Measurements from ENCODE around the gene CWF19L1.

Gene CWF19L1

GRCh38 chr10:100245484-100246220 is 21.8 kb downstream of the CWF19L1 start:
- DNase-seq = no peak

- DNase-seq = no peak
These were observed 27.6 kb downstream of the CWF19L1 start for GRCh38 chr10:100239851-100240250.

- no peak for DNase-seq
These were observed 29.0 kb downstream of the CWF19L1 start for GRCh38 chr10:100238429-100238828.

GRCh38 chr10:100232101-100232500 is 35.3 kb downstream of the CWF19L1 start:
- DNase-seq = no peak

- DNase-seq = no peak
These were observed 37.5 kb downstream of the CWF19L1 start for GRCh38 chr10:100229819-100230422.

GRCh38 chr10:100223879-100224278 is 43.6 kb downstream of the CWF19L1 start:
- no peak for DNase-seq

GRCh38 chr10:100222529-100222928 is 44.9 kb downstream of the CWF19L1 start:
- no peak for DNase-seq

GRCh38 chr10:100216006-100216405 is 51.4 kb downstream of the CWF19L1 start:
- no peak for DNase-seq

- DNase-seq = no peak
These were observed 58.1 kb downstream of the CWF19L1 start for GRCh38 chr10:100209303-100209702.

GRCh38 chr10:100208276-100208675 is 59.2 kb downstream of the CWF19L1 start:
- DNase-seq = no peak

- DNase-seq = no peak
These were observed 63.1 kb downstream of the CWF19L1 start for GRCh38 chr10:100204370-100204769.

GRCh38 chr10:100201549-100201948 is 65.9 kb downstream of the CWF19L1 start:
- DNase-seq = no peak

GRCh38 chr10:100194711-100195110 is 72.7 kb downstream of the CWF19L1 start:
- no peak for DNase-seq

GRCh38 chr10:100192350-100192749 is 75.1 kb downstream of the CWF19L1 start:
- no peak for DNase-seq

- DNase-seq = peak; percentile 24
These were observed 80.9 kb downstream of the CWF19L1 start for GRCh38 chr10:100186253-100187212.

- DNase-seq = peak; percentile 88
These were observed 81.8 kb downstream of the CWF19L1 start, which contains the start of gene ERLIN1 for GRCh38 chr10:100185364-100186252. Gene ERLIN1, minus strand, starts transcription at chr10:100186029. Its CDS starts 403 bp downstream, at chr10:100185626.

- no peak for DNase-seq
These were observed 82.6 kb downstream of the CWF19L1 start for GRCh38 chr10:100184840-100185239.

- DNase-seq = no peak
These were observed 83.0 kb downstream of the CWF19L1 start for GRCh38 chr10:100184426-100184825.

GRCh38 chr10:100183481-100183880 is 84.0 kb downstream of the CWF19L1 start:
- no peak for DNase-seq

GRCh38 chr10:100182908-100183307 is 84.5 kb downstream of the CWF19L1 start:
- DNase-seq = no peak
